Measurements from ENCODE around the gene FLACC1. TPM values are rescaled to one million over a fixed set of nuclear protein-coding genes. Genes with fewer than 3 reads are reported as not detected.
A peak's percentile ranks its signal among the peaks of the same experiment; 100 is the strongest.

The FLACC1 gene
- polyA plus RNA-seq, 1 donor (not counting 4 experiments of a cell fraction or from before 2014, with no cell fraction given), result 0.43 TPM

- dilution Hi-C loops (cut with MboI; ENCODE audit: extremely low pct_ligation_motif_present, low sequenced_read_pairs), result no loop called here
- Histone ChIP-seq H3K9ac (ENCODE audit: control insufficient read depth, extremely low read depth, insufficient read depth, low read length) (no peak overlapping the region), H3K27me3 (ENCODE audit: control insufficient read depth, extremely low read depth, insufficient read depth, low read length) (no peaks in the 10 kb centered on the region), H3K27ac (ENCODE audit: control insufficient read depth, insufficient read depth, low read length) (no peak overlapping the region), H3K9me3 (ENCODE audit: control insufficient read depth, low read depth, low read length) (no peaks in the 10 kb centered on the region), H3K79me2 (ENCODE audit: control insufficient read depth, insufficient read depth, low read length) (no peaks in the 10 kb centered on the region), H3K4me3 (ENCODE audit: control insufficient read depth in 2 of 3, extremely low read depth in 1 of 3, insufficient read depth in 2 of 3, low read depth in 1 of 3, low read length in 3 of 3) (no peak overlapping the region), H3K36me3 (ENCODE audit: control insufficient read depth in 2 of 2, extremely low read depth in 1 of 2, insufficient read depth in 2 of 2, low read length in 2 of 2) (peaks cover 0 to 3% of the 10 kb centered on the region in 2 experiments), H3K4me1 (ENCODE audit: control insufficient read depth, extremely low read depth, insufficient read depth, low read length) (no peaks in the 10 kb centered on the region), H3K9me1 (ENCODE audit: control insufficient read depth, extremely low read depth, insufficient read depth, low read length) (no peaks in the 10 kb centered on the region), H2AFZ (ENCODE audit: control insufficient read depth, low read length) (no peak overlapping the region), H4K20me1 (ENCODE audit: control insufficient read depth, extremely low read depth, insufficient read depth, low read length) (no peaks in the 10 kb centered on the region), H3K4me2 (ENCODE audit: control insufficient read depth, extremely low read depth, insufficient read depth, low read depth, low read length) (no peak overlapping the region)
- TF ChIP-seq EZH2 (IDR thresholded peaks at IDR 0.05; ENCODE audit: low read length), result no peak
- TF ChIP-seq CTCF (optimal IDR thresholded peaks at IDR 0.05 in 1 of 3, IDR thresholded peaks at IDR 0.05 in 1 of 3, conservative IDR thresholded peaks at IDR 0.05 in 1 of 3; ENCODE audit: extremely low read depth in 1 of 3, insufficient read depth in 2 of 3, low read length in 3 of 3), result no peak
- DNase-seq (ENCODE audit: low read depth, low spot score) (no peak), FAIRE-seq (no peak)
Observed at GRCh38 chr2:201345625-201346213, 11.4 kb downstream of the FLACC1 start.

GRCh38 chr2:201344663-201345366, 12.3 kb downstream of the FLACC1 start:
- dilution Hi-C loops (cut with MboI; ENCODE audit: extremely low pct_ligation_motif_present, low sequenced_read_pairs), result no loop called here
- Histone ChIP-seq H3K9me1 (ENCODE audit: control insufficient read depth, extremely low read depth, insufficient read depth, low read length) (no peaks in the 10 kb centered on the region), H2AFZ (ENCODE audit: control insufficient read depth, low read length) (no peak overlapping the region), H3K36me3 (ENCODE audit: control insufficient read depth in 2 of 2, extremely low read depth in 1 of 2, insufficient read depth in 2 of 2, low read length in 2 of 2) (peaks cover 0 to 3% of the 10 kb centered on the region in 2 experiments), H3K9ac (ENCODE audit: control insufficient read depth, extremely low read depth, insufficient read depth, low read length) (no peak overlapping the region), H3K4me3 (ENCODE audit: control insufficient read depth in 2 of 3, extremely low read depth in 1 of 3, insufficient read depth in 2 of 3, low read depth in 1 of 3, low read length in 3 of 3) (no peak overlapping the region), H4K20me1 (ENCODE audit: control insufficient read depth, extremely low read depth, insufficient read depth, low read length) (no peaks in the 10 kb centered on the region), H3K4me2 (ENCODE audit: control insufficient read depth, extremely low read depth, insufficient read depth, low read depth, low read length) (no peak overlapping the region), H3K27me3 (ENCODE audit: control insufficient read depth, extremely low read depth, insufficient read depth, low read length) (no peaks in the 10 kb centered on the region), H3K9me3 (ENCODE audit: control insufficient read depth, low read depth, low read length) (no peaks in the 10 kb centered on the region), H3K27ac (ENCODE audit: control insufficient read depth, insufficient read depth, low read length) (no peak overlapping the region), H3K4me1 (ENCODE audit: control insufficient read depth, extremely low read depth, insufficient read depth, low read length) (no peaks in the 10 kb centered on the region), H3K79me2 (ENCODE audit: control insufficient read depth, insufficient read depth, low read length) (no peaks in the 10 kb centered on the region)
- FAIRE-seq (no peak), DNase-seq (ENCODE audit: low read depth, low spot score) (no peak)
- peak in 2 of 3 experiments; percentile 23 to 25 for TF ChIP-seq CTCF (optimal IDR thresholded peaks at IDR 0.05 in 1 of 3, IDR thresholded peaks at IDR 0.05 in 1 of 3, conservative IDR thresholded peaks at IDR 0.05 in 1 of 3; ENCODE audit: extremely low read depth in 1 of 3, insufficient read depth in 2 of 3, low read length in 3 of 3)
- TF ChIP-seq EZH2 (IDR thresholded peaks at IDR 0.05; ENCODE audit: low read length), result no peak

All from keratinocyte (primary cell).